ENCODE results near the gene LRRC51.
"Not testable (repeated sequence)": the region's sequence is repeated elsewhere in the genome, so short reads cannot be mapped to it uniquely, and the experiment has no call there.

Gene LRRC51

DNA sequence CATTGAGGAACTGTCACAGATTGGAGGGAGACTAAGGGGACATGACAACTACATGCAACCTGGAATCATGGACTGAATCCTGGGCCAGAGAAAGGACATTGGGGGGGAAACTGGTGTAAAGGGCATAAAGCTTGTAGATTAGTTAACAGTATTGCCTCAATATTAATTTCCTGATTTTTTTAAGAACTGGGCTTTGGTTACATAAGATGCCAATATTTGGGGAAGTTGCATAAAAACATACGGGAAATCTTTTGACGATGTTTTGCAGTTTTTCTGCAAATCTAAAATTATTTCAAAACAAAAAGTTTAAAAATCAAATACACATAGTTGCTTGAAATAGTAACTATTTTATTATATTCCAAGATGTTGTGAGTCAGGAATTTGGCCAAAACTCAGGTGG lies 52.0 kb downstream of the LRRC51 start:
- H3K27ac ChIP-seq: no peak overlapping the region
- no peak for TF ChIP-seq ZFX (IDR thresholded peaks at IDR 0.05)
- no peak for TF ChIP-seq CTCF (conservative IDR thresholded peaks at IDR 0.05)

GRCh38 chr11:72135473-72135872 lies 54.8 kb downstream of the LRRC51 start, which contains the start of gene FOLR3:
Gene FOLR3 (plus strand): TSS chr11:72135725. CDS start chr11:72135953, 228 bp downstream.
- not testable (repeated sequence) for H3K27ac ChIP-seq

- TF ChIP-seq CTCF (conservative IDR thresholded peaks at IDR 0.05): no peak
- no peak for TF ChIP-seq ZFX (IDR thresholded peaks at IDR 0.05)
- H3K27ac ChIP-seq: no peak overlapping the region
Observed at GRCh38 chr11:72135891-72136683, 55.4 kb downstream of the LRRC51 start.

GRCh38 chr11:72136684-72137262 lies 56.1 kb downstream of the LRRC51 start:
- H3K27ac ChIP-seq: no peak overlapping the region
- no peak for TF ChIP-seq CTCF (conservative IDR thresholded peaks at IDR 0.05)
- no peak for TF ChIP-seq ZFX (IDR thresholded peaks at IDR 0.05)

GRCh38 chr11:72138821-72139390 lies 58.3 kb downstream of the LRRC51 start:
- TF ChIP-seq ZFX (IDR thresholded peaks at IDR 0.05) (no peak), CTCF (conservative IDR thresholded peaks at IDR 0.05) (no peak)
- no peak overlapping the region for H3K27ac ChIP-seq

GRCh38 chr11:72139500-72139899 lies 58.9 kb downstream of the LRRC51 start:
- TF ChIP-seq CTCF (conservative IDR thresholded peaks at IDR 0.05) (no peak), ZFX (IDR thresholded peaks at IDR 0.05) (no peak)
- no peak overlapping the region for H3K27ac ChIP-seq

DNA sequence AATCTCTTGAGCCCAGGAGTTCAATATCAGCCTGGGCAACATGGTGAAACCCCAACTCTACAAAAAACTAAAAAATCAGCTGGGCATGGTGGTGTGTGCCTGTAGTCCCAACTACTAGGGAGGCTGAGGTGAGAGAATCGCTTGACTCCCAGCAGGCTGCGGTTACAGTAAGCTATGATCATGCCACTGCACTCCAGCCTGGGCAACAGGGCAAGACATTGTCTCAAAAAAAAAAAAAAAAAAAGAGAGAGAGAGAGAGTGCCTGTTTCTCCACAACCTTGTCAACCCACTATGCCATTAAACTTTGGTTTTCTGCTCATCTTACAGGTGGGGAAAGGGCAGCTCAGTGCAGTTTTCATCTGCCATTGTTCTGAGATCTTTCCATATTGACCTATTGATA lies 60.0 kb downstream of the LRRC51 start:
- no peak overlapping the region for H3K27ac ChIP-seq
- TF ChIP-seq CTCF (conservative IDR thresholded peaks at IDR 0.05): no peak
- no peak for TF ChIP-seq ZFX (IDR thresholded peaks at IDR 0.05)

All from C4-2B (cell line).